Measurements from ENCODE around the gene SDR42E2. TPM values are rescaled to one million over a fixed set of nuclear protein-coding genes. Genes with fewer than 3 reads are reported as not detected.
A peak's percentile ranks its signal among the peaks of the same experiment; 100 is the strongest.

The SDR42E2 gene
- total and polyA plus RNA-seq, 3 experiments from 2014 or later = 0.11 to 0.92 TPM; not detected in 1

- Histone ChIP-seq H3K36me3 (ENCODE audit: insufficient read depth, low read length) (no peaks in the 10 kb centered on the region), H3K27ac (ENCODE audit: low read depth, low read length) (peak overlapping the region; percentile 99), H3K4me3 (ENCODE audit: low read length) (peak overlapping the region; percentile 51), H3K27me3 (ENCODE audit: insufficient read depth, low read length, poor library complexity, severe bottlenecking) (no peaks in the 10 kb centered on the region), H3K9me3 (ENCODE audit: low read length) (no peaks in the 10 kb centered on the region), H3K4me1 (ENCODE audit: insufficient read depth, low read length) (peaks cover 59% of the 10 kb centered on the region)
- CTCF ChIA-PET = interaction anchor here (0.7 to 8.4 kb wide), 15 partner anchors 9 to 238 kb away, joined by 3 to 115 read pairs (median 7); partner anchors contain the start of genes EEF2K, MOSMO, PDZD9 and POLR3E
- POLR2A ChIA-PET = interaction anchor here (0.5 to 2.2 kb wide), 8 partner anchors 17 to 529 kb away, joined by 3 to 19 read pairs (median 4); partner anchors contain the start of genes EEF2K, MOSMO and POLR3E
- Mint-ChIP-seq H3K4me3 (peak overlapping the region; percentile 87 to 97 (median 94)), H3K9me3 (peaks cover 0 to 7% (median 0%) of the 10 kb centered on the region in 5 donors), H3K4me1 (peaks cover 46 to 69% (median 55%) of the 10 kb centered on the region in 3 donors), H3K27ac (peak overlapping the region; percentile 98 to 100 (median 99)), H3K27me3 (peaks cover 0 to 8% of the 10 kb centered on the region in 2 donors), H3K36me3 (peaks cover 0 to 9% (median 5%) of the 10 kb centered on the region in 3 donors)
- peak in 2 of 5 donors; percentile 24 to 36 for DNase-seq
Observed at GRCh38 chr16:22189473-22190080, 27.3 kb downstream of the SDR42E2 start.

- H3K4me1 ChIP-seq (ENCODE audit: insufficient read depth, low read length) = peaks cover 65% of the 10 kb centered on the region
- H3K27me3 ChIP-seq (ENCODE audit: insufficient read depth, low read length, poor library complexity, severe bottlenecking) = no peaks in the 10 kb centered on the region
- peaks cover 53 to 76% (median 61%) of the 10 kb centered on the region in 3 donors for H3K4me1 Mint-ChIP-seq
- H3K9me3 ChIP-seq (ENCODE audit: low read length) = no peaks in the 10 kb centered on the region
- H3K9me3 Mint-ChIP-seq = peaks cover 0 to 7% (median 0%) of the 10 kb centered on the region in 5 donors
- H3K27ac ChIP-seq (ENCODE audit: low read depth, low read length) = peak overlapping the region; percentile 99
- no peaks in the 10 kb centered on the region for H3K36me3 ChIP-seq (ENCODE audit: insufficient read depth, low read length)
- H3K36me3 Mint-ChIP-seq = peaks cover 0 to 9% (median 6%) of the 10 kb centered on the region in 3 donors
- peaks cover 0 to 10% of the 10 kb centered on the region in 2 donors for H3K27me3 Mint-ChIP-seq
- H3K4me3 ChIP-seq (ENCODE audit: low read length) = peak overlapping the region; percentile 51
- ChIA-PET CTCF (interaction anchor here (0.7 to 8.4 kb wide), 7 partner anchors 20 to 239 kb away, joined by 3 to 115 read pairs (median 11); partner anchors contain the start of genes MOSMO, PDZD9 and POLR3E), POLR2A (interaction anchor here (0.5 to 2.7 kb wide), 8 partner anchors 16 to 529 kb away, joined by 3 to 24 read pairs (median 6); partner anchors contain the start of genes EEF2K, MOSMO and POLR3E)
- H3K27ac Mint-ChIP-seq = peak overlapping the region; percentile 98 to 100 (median 99)
- peak overlapping the region; percentile 87 to 97 (median 94) for H3K4me3 Mint-ChIP-seq
- peak; percentile 86 to 98 (median 96) for DNase-seq
Observed at GRCh38 chr16:22190081-22190775, 27.9 kb downstream of the SDR42E2 start.

- peak overlapping the region; percentile 99 for H3K27ac ChIP-seq (ENCODE audit: low read depth, low read length)
- ChIA-PET CTCF (interaction anchor here (0.6 to 8.4 kb wide), 7 partner anchors 11 to 185 kb away, joined by 3 to 115 read pairs (median 6); partner anchors contain the start of genes EEF2K, MOSMO and POLR3E), POLR2A (interaction anchor here (0.6 to 2.7 kb wide), 9 partner anchors 16 to 546 kb away, joined by 3 to 24 read pairs (median 5); partner anchors contain the start of genes CDR2, EEF2K, MOSMO and POLR3E)
- peak; percentile 98 to 100 (median 99) for DNase-seq
- no peaks in the 10 kb centered on the region for H3K9me3 ChIP-seq (ENCODE audit: low read length)
- Mint-ChIP-seq H3K9me3 (peaks cover 0 to 7% (median 3%) of the 10 kb centered on the region in 5 donors), H3K4me1 (peaks cover 59 to 82% (median 69%) of the 10 kb centered on the region in 3 donors), H3K27me3 (peaks cover 0 to 17% of the 10 kb centered on the region in 2 donors), H3K36me3 (peaks cover 0 to 13% (median 6%) of the 10 kb centered on the region in 3 donors), H3K27ac (peak overlapping the region; percentile 98 to 100 (median 99)), H3K4me3 (peak overlapping the region; percentile 87 to 97 (median 94))
- no peaks in the 10 kb centered on the region for H3K36me3 ChIP-seq (ENCODE audit: insufficient read depth, low read length)
- peaks cover 70% of the 10 kb centered on the region for H3K4me1 ChIP-seq (ENCODE audit: insufficient read depth, low read length)
- no peaks in the 10 kb centered on the region for H3K27me3 ChIP-seq (ENCODE audit: insufficient read depth, low read length, poor library complexity, severe bottlenecking)
- H3K4me3 ChIP-seq (ENCODE audit: low read length) = peak overlapping the region; percentile 86
Observed at GRCh38 chr16:22190776-22191531, 28.6 kb downstream of the SDR42E2 start.

- Histone ChIP-seq H3K27ac (ENCODE audit: low read depth, low read length) (peak overlapping the region; percentile 99), H3K27me3 (ENCODE audit: insufficient read depth, low read length, poor library complexity, severe bottlenecking) (no peaks in the 10 kb centered on the region), H3K36me3 (ENCODE audit: insufficient read depth, low read length) (no peaks in the 10 kb centered on the region), H3K4me1 (ENCODE audit: insufficient read depth, low read length) (peaks cover 77% of the 10 kb centered on the region), H3K9me3 (ENCODE audit: low read length) (no peaks in the 10 kb centered on the region), H3K4me3 (ENCODE audit: low read length) (peak overlapping the region; percentile 86)
- DNase-seq = peak in 2 of 5 donors; percentile 14 to 61
- Mint-ChIP-seq H3K4me3 (peak overlapping the region; percentile 87 to 97 (median 94)), H3K36me3 (peaks cover 0 to 13% (median 6%) of the 10 kb centered on the region in 3 donors), H3K27me3 (peaks cover 0 to 18% of the 10 kb centered on the region in 2 donors), H3K27ac (peak overlapping the region; percentile 98 to 100 (median 99)), H3K4me1 (peaks cover 62 to 86% (median 73%) of the 10 kb centered on the region in 3 donors), H3K9me3 (peaks cover 0 to 7% (median 3%) of the 10 kb centered on the region in 5 donors)
- POLR2A ChIA-PET = interaction anchor here (0.6 to 2.7 kb wide), 9 partner anchors 15 to 546 kb away, joined by 3 to 24 read pairs (median 5); partner anchors contain the start of genes CDR2, EEF2K, MOSMO and POLR3E
- CTCF ChIA-PET = interaction anchor here (0.6 to 8.4 kb wide), 9 partner anchors 8 to 186 kb away, joined by 3 to 115 read pairs (median 5); partner anchors contain the start of genes EEF2K, MOSMO and POLR3E
Observed at GRCh38 chr16:22191532-22192260, 29.4 kb downstream of the SDR42E2 start.

- ChIA-PET CTCF (interaction anchor here (0.9 to 8.4 kb wide), 9 partner anchors 9 to 187 kb away, joined by 3 to 115 read pairs (median 5); partner anchors contain the start of genes EEF2K, MOSMO and POLR3E), POLR2A (interaction anchor here (1.0 to 2.7 kb wide), 3 partner anchors 106 to 184 kb away, joined by 3 to 24 read pairs (median 9); partner anchors contain the start of gene MOSMO)
- no peaks in the 10 kb centered on the region for H3K9me3 ChIP-seq (ENCODE audit: low read length)
- H3K4me1 ChIP-seq (ENCODE audit: insufficient read depth, low read length) = peaks cover 76% of the 10 kb centered on the region
- peak overlapping the region; percentile 99 for H3K27ac ChIP-seq (ENCODE audit: low read depth, low read length)
- peak overlapping the region; percentile 86 for H3K4me3 ChIP-seq (ENCODE audit: low read length)
- H3K4me3 Mint-ChIP-seq = peak overlapping the region; percentile 87 to 97 (median 94)
- H3K9me3 Mint-ChIP-seq = peaks cover 0 to 7% (median 3%) of the 10 kb centered on the region in 5 donors
- H3K36me3 ChIP-seq (ENCODE audit: insufficient read depth, low read length) = no peaks in the 10 kb centered on the region
- peak; percentile 70 to 89 (median 88) for DNase-seq
- H3K27ac Mint-ChIP-seq = peak overlapping the region; percentile 98 to 100 (median 99)
- peaks cover 63 to 84% (median 73%) of the 10 kb centered on the region in 3 donors for H3K4me1 Mint-ChIP-seq
- H3K27me3 ChIP-seq (ENCODE audit: insufficient read depth, low read length, poor library complexity, severe bottlenecking) = no peaks in the 10 kb centered on the region
- H3K27me3 Mint-ChIP-seq = peaks cover 0 to 18% of the 10 kb centered on the region in 2 donors
- H3K36me3 Mint-ChIP-seq = peaks cover 0 to 13% (median 6%) of the 10 kb centered on the region in 3 donors
Observed at GRCh38 chr16:22192261-22193062, 30.2 kb downstream of the SDR42E2 start.

- Histone ChIP-seq H3K9me3 (ENCODE audit: low read length) (no peaks in the 10 kb centered on the region), H3K27me3 (ENCODE audit: insufficient read depth, low read length, poor library complexity, severe bottlenecking) (no peaks in the 10 kb centered on the region), H3K4me3 (ENCODE audit: low read length) (peak overlapping the region; percentile 86), H3K4me1 (ENCODE audit: insufficient read depth, low read length) (peaks cover 70% of the 10 kb centered on the region), H3K27ac (ENCODE audit: low read depth, low read length) (peak overlapping the region; percentile 99), H3K36me3 (ENCODE audit: insufficient read depth, low read length) (no peaks in the 10 kb centered on the region)
- Mint-ChIP-seq H3K4me1 (peaks cover 62 to 80% (median 71%) of the 10 kb centered on the region in 3 donors), H3K27me3 (peaks cover 0 to 18% of the 10 kb centered on the region in 2 donors), H3K27ac (peak overlapping the region; percentile 98 to 100 (median 99)), H3K9me3 (peaks cover 0 to 7% (median 3%) of the 10 kb centered on the region in 5 donors), H3K36me3 (peaks cover 0 to 13% (median 6%) of the 10 kb centered on the region in 3 donors), H3K4me3 (peak overlapping the region in 5 of 7 donors; percentile 87 to 97 (median 94))
- no peak for DNase-seq
- ChIA-PET CTCF (interaction anchor here (0.9 to 8.4 kb wide), 5 partner anchors 9 to 187 kb away, joined by 3 to 115 read pairs (median 9); partner anchors contain the start of genes EEF2K, MOSMO and POLR3E), POLR2A (interaction anchor here (2.7 kb wide), 1 partner anchor 184 kb away, joined by 24 read pairs; the partner anchor contains the start of gene MOSMO)
Observed at GRCh38 chr16:22193063-22193411, 30.7 kb downstream of the SDR42E2 start.
